Measurements from ENCODE around the gene TEX28.

TEX28 gene

DNA sequence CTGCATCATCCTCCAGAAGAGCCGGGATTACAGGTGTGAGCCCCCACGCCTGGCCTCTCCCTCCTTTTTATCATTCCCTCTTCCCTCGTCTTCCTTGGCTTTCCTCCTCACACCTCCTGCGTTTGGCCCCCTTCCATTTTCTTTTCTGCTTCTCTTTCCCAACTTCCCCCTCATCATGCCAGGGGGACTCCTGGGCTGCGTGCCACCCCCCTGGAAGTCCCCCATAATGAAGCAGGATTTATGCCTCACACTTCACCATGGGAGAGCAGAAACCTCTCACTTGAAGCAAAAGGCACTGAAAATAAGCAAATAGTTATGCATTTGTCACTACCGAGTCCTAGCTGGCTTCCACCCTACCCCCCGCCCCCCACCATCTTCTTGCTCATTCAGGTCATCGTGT lies 8.6 kb upstream of the TEX28 start:
- TF ChIP-seq CREB1 (IDR thresholded peaks at IDR 0.05; ENCODE audit: low read depth) = no peak
- TF ChIP-seq ZBTB7A (IDR thresholded peaks at IDR 0.05; ENCODE audit: low read depth) = no peak
- no peak for TF ChIP-seq YY1 (IDR thresholded peaks at IDR 0.05; ENCODE audit: low read depth)
- no peak for TF ChIP-seq NFIC (IDR thresholded peaks at IDR 0.05)
- no peak for TF ChIP-seq TEAD4 (IDR thresholded peaks at IDR 0.05)
- TF ChIP-seq, protein P1, sequence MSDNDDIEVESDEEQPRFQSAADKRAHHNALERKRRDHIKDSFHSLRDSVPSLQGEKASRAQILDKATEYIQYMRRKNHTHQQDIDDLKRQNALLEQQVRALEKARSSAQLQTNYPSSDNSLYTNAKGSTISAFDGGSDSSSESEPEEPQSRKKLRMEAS (IDR thresholded peaks at IDR 0.05) = no peak
- TF ChIP-seq EGR1 (IDR thresholded peaks at IDR 0.05) = no peak
- TF ChIP-seq CEBPB (IDR thresholded peaks at IDR 0.05) = no peak
- TF ChIP-seq, protein P2, sequence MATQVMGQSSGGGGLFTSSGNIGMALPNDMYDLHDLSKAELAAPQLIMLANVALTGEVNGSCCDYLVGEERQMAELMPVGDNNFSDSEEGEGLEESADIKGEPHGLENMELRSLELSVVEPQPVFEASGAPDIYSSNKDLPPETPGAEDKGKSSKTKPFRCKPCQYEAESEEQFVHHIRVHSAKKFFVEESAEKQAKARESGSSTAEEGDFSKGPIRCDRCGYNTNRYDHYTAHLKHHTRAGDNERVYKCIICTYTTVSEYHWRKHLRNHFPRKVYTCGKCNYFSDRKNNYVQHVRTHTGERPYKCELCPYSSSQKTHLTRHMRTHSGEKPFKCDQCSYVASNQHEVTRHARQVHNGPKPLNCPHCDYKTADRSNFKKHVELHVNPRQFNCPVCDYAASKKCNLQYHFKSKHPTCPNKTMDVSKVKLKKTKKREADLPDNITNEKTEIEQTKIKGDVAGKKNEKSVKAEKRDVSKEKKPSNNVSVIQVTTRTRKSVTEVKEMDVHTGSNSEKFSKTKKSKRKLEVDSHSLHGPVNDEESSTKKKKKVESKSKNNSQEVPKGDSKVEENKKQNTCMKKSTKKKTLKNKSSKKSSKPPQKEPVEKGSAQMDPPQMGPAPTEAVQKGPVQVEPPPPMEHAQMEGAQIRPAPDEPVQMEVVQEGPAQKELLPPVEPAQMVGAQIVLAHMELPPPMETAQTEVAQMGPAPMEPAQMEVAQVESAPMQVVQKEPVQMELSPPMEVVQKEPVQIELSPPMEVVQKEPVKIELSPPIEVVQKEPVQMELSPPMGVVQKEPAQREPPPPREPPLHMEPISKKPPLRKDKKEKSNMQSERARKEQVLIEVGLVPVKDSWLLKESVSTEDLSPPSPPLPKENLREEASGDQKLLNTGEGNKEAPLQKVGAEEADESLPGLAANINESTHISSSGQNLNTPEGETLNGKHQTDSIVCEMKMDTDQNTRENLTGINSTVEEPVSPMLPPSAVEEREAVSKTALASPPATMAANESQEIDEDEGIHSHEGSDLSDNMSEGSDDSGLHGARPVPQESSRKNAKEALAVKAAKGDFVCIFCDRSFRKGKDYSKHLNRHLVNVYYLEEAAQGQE (IDR thresholded peaks at IDR 0.05; ENCODE audit: low read depth) = no peak
- no peak for TF ChIP-seq FOXM1 (IDR thresholded peaks at IDR 0.05; ENCODE audit: borderline replicate concordance, low read depth)
- no peak for TF ChIP-seq TCF12 (IDR thresholded peaks at IDR 0.05; ENCODE audit: low read depth)
- TF ChIP-seq, protein P3, sequence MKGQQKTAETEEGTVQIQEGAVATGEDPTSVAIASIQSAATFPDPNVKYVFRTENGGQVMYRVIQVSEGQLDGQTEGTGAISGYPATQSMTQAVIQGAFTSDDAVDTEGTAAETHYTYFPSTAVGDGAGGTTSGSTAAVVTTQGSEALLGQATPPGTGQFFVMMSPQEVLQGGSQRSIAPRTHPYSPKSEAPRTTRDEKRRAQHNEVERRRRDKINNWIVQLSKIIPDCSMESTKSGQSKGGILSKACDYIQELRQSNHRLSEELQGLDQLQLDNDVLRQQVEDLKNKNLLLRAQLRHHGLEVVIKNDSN (IDR thresholded peaks at IDR 0.05) = no peak
- no peak for TF ChIP-seq EP300 (IDR thresholded peaks at IDR 0.05; ENCODE audit: borderline replicate concordance)
- TF ChIP-seq RAD21 (IDR thresholded peaks at IDR 0.05; ENCODE audit: low read depth) = no peak
- TF ChIP-seq TAF1 (IDR thresholded peaks at IDR 0.05; ENCODE audit: low read depth) = no peak

DNA sequence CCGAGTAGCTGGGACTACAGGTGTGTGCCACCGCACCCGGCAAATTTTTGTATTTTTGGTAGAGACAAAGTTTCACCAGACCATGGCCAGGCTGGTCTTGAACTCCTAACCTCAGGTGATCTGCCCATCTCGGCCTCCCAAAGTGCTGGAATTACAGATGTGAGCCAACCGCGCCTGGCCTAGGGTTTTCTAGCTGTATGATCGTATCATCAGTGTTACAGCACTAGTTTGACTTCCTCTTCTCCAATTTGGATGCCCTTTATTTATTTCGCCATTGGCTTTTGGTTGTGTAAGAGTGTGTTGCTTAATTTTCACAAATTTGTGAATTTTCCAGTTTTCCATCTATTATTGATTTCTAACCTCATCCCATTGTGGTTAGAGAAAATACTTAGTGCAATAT lies 5.9 kb upstream of the TEX28 start:
- TF ChIP-seq TEAD4 (IDR thresholded peaks at IDR 0.05) (no peak), TCF12 (IDR thresholded peaks at IDR 0.05; ENCODE audit: low read depth) (no peak), CREB1 (IDR thresholded peaks at IDR 0.05; ENCODE audit: low read depth) (no peak), YY1 (IDR thresholded peaks at IDR 0.05; ENCODE audit: low read depth) (no peak), RAD21 (IDR thresholded peaks at IDR 0.05; ENCODE audit: low read depth) (no peak), ZBTB7A (IDR thresholded peaks at IDR 0.05; ENCODE audit: low read depth) (no peak), TAF1 (IDR thresholded peaks at IDR 0.05; ENCODE audit: low read depth) (no peak), FOXM1 (IDR thresholded peaks at IDR 0.05; ENCODE audit: borderline replicate concordance, low read depth) (no peak), EGR1 (IDR thresholded peaks at IDR 0.05) (no peak), EP300 (IDR thresholded peaks at IDR 0.05; ENCODE audit: borderline replicate concordance) (no peak)
- TF ChIP-seq, protein P1 (IDR thresholded peaks at IDR 0.05) = no peak
- TF ChIP-seq, protein P2 (IDR thresholded peaks at IDR 0.05; ENCODE audit: low read depth) = no peak
- TF ChIP-seq, protein P3 (IDR thresholded peaks at IDR 0.05) = no peak

DNA sequence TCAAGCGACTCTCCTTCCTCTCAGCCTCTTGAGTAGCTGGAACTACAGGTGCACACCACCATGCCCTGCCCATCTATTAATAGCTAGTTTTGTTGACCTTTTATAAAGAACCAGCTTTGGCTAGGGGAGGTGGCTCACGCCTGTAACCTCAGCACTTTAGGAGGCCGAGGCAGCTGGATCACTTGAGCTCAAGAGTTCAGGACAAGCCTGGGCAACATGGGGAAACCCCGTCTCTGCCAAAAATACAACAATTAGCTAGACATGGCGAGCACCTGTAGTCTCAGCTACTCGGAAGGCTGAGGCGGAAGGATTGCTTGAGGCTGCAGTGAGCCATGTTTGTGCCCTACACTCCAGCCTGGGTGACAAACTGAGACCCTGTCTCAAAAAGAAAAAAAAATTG lies 3.4 kb upstream of the TEX28 start:
- TF ChIP-seq EP300 (IDR thresholded peaks at IDR 0.05; ENCODE audit: borderline replicate concordance) (no peak), RAD21 (IDR thresholded peaks at IDR 0.05; ENCODE audit: low read depth) (no peak), TEAD4 (IDR thresholded peaks at IDR 0.05) (no peak), CEBPB (IDR thresholded peaks at IDR 0.05) (no peak), FOXM1 (IDR thresholded peaks at IDR 0.05; ENCODE audit: borderline replicate concordance, low read depth) (no peak), TCF12 (IDR thresholded peaks at IDR 0.05; ENCODE audit: low read depth) (no peak), TAF1 (IDR thresholded peaks at IDR 0.05; ENCODE audit: low read depth) (no peak), CREB1 (IDR thresholded peaks at IDR 0.05; ENCODE audit: low read depth) (no peak), EGR1 (IDR thresholded peaks at IDR 0.05) (no peak), ZBTB7A (IDR thresholded peaks at IDR 0.05; ENCODE audit: low read depth) (no peak), NFIC (IDR thresholded peaks at IDR 0.05) (no peak), YY1 (IDR thresholded peaks at IDR 0.05; ENCODE audit: low read depth) (no peak)
- TF ChIP-seq, protein P3 (IDR thresholded peaks at IDR 0.05) = no peak
- TF ChIP-seq, protein P1 (IDR thresholded peaks at IDR 0.05) = no peak
- TF ChIP-seq, protein P2 (IDR thresholded peaks at IDR 0.05; ENCODE audit: low read depth) = no peak

All from Ishikawa (cell line).